NCI-H2227 (cell line): ENCODE measurements around the gene NXPH1.
"Not testable (repeated sequence)": the region's sequence is repeated elsewhere in the genome, so short reads cannot be mapped to it uniquely, and the experiment has no call there.

Source experiments
- DNase-seq: peaks from one replicate; lab custom pipeline; 2025; ENCODE audit not compliant: unreplicated experiment; lab: John Stamatoyannopoulos, UW

The NXPH1 gene

DNA sequence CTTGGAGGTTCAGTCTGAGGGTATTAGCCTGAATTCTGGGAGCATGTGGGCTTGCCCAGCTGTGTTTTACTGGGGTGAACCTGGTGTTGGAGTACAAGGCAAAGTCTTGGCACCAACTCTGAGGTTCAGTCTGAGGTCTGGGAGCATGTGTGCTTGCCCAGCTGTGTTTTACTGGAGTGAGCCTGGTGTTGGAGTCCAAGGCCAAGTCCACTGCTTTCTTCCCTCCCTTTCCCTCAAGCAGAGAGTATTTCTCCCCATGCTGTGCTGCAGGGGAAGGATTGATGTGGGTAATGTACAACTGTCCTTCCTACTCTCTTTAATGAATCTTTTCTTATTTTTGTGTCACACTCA lies 236.1 kb downstream of the NXPH1 start:
- no peak for DNase-seq

- no peak for DNase-seq
These were observed 251.0 kb downstream of the NXPH1 start for GRCh38 chr7:8684426-8684825.

GRCh38 chr7:8699875-8700624 lies 266.6 kb downstream of the NXPH1 start:
- no peak for DNase-seq

- DNase-seq: no peak
These were observed 269.4 kb downstream of the NXPH1 start for GRCh38 chr7:8702807-8703206.

DNA sequence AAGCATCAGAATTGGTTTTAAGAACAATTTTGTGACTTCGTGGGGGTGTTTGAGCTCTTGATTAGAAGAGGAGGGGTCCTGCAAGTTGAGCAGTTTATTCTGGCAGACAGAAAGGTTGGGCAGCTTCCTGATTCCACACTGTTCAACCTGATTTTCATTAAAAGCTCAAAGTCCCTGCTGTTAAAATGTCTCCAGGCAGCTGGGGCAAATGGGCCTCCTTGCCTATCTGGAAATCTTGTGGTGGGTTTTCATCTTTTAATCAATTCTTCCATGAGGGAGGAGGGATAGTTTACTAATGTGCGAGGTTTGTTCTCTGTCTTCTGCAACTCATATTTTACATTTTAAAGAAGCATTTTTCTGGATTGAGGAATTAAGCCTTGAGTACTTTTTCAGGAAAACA lies 276.7 kb downstream of the NXPH1 start:
- no peak for DNase-seq

DNA sequence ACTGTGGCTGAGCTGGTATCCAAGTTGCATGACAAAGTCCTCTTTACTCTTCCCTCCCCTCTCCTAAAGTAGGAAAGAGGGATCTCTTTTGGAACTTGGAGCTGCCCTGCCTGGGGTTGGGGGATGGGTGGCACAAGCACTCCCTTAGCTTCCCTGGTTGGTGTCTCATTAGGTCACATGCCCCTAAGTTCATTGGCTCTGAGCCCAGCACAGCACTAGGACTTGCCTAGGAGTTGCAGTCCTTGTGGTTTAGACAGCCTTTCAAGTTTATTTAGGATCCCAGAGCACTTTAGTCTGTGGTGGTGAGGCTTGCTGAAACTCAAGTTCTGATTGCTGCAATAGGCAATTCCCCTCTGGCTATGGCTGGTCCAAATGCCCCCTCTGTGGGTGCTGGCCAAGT lies 281.4 kb downstream of the NXPH1 start:
- no peak for DNase-seq

DNA sequence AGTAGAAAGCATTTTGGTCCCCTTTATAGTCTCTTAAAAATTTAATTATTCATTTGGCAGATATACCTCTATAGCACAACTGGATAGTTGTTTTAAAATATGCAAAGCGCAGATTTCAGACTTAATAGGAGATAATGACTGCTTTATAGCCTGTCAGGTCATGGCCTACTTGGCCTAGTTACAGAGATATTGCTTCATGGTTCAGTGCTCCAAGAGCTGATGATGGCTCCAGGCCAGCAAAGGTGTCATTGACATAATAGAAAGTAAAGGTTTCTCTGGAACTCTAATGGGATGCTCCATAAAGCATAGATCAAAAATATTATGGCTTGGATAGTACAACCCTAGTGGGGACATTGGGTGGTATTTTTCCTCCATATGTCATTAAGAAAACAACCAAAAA lies 285.7 kb downstream of the NXPH1 start:
- no peak for DNase-seq

DNA sequence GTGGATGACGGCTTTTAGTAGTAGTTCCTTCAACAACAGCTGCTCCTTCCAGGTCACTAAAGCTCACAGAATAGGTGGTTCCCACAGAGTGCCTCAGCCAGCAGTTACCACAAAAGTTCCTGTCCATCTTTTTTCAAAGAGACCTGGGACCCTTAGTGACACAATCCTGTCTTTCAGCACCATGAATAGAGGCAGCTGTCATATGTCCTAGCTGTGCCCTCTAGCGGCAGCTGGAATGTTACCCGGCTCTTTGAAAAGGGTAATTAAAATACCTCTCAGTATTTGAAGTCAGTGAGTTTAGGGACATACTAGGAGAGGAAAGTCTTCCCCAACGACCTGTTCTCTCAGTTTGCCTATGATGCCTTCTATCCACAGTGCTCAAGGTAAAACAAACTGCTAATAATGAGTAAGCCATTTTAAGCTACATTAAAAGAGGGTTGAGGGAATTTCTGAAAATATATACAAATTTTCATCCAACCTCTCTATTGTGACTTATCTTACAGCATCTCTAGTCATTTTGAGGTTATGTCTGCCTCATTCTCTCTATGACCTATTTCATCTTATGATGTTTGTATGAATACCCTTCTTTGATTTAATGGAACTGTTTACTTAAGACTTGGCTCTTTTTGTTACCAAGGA lies 290.8 kb downstream of the NXPH1 start:
- peak; percentile 46 for DNase-seq

GRCh38 chr7:8731756-8732155 lies 298.3 kb downstream of the NXPH1 start:
- not testable (repeated sequence) for DNase-seq

- DNase-seq: no peak
These were observed 306.4 kb downstream of the NXPH1 start for GRCh38 chr7:8739837-8740236.

- DNase-seq: no peak
These were observed 309.4 kb downstream of the NXPH1 start for GRCh38 chr7:8742837-8743236.

DNA sequence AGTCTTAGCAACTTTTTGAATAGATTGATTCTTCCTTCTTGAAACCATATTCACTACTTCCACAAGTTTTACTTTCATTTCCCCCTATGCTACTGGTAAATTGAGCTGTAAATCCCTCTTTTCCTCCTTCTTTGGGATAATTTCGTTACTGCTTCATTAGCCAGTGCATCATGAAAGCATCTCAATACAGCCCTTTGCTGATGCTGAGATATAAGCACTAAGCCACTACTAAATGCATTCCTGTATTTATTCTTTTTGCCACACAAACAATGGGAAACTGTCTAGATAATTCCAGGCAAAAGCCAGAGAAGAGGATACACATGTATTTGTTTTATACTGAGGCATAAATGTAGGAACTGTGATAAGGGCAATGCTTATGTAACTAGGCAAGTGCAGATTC lies 313.9 kb downstream of the NXPH1 start:
- DNase-seq: no peak

GRCh38 chr7:8751557-8752231 lies 318.3 kb downstream of the NXPH1 start:
- no peak for DNase-seq

DNA sequence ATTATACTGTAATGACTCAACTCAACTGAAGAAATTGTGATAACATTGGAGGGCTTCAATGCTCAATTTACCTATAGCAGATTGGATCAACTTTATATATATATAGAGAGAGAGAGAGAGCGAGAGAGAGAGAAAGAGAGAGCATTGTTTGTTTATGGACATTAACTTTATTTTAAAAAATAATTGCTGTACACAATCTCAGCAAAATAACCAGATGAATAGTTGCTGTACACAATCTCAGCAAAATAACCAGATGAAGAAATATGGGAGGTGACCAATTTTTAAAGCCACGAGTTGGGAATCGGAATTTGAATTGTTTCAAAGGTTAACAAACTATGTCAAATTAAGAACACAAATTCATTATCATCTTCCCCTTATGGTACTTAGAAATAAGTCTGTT lies 319.9 kb downstream of the NXPH1 start:
- no peak for DNase-seq

DNA sequence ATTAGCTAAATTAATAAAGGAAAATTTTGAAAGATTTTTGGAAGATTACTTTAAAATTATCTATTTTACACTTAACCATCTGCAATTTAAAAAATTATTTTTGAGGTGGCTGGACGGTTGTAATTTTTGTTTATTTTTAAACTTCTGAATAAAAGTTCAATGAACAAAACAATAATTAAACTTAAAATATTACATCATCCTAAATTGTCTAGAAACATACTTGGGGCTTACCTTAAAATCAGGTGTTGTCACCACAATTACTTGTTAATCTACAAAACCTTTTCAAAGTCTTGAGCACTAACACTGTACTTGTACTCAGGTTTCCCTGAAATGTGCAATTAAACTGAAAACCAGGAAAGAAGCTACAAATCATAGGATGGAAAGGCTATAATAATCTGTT lies 328.3 kb downstream of the NXPH1 start:
- no peak for DNase-seq

DNA sequence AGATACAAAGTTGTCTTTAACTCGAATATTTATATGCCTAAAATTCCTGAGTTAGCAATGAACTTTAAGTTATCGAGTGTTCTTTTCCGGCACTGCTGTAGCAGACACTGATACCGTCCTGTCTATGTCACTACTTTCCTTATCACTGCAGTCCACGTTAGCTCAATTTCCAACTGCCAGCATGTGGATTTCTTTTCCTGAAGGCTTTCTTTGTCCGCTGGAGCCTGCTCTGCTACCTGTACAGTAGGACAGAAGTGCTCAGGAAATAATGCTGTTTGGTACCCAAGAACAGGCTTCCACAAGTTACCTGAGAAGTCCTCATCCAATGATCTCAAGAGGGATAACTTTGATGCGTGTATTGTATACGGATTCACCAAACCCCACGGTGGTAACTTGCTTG lies 329.4 kb downstream of the NXPH1 start:
- DNase-seq: no peak

DNA sequence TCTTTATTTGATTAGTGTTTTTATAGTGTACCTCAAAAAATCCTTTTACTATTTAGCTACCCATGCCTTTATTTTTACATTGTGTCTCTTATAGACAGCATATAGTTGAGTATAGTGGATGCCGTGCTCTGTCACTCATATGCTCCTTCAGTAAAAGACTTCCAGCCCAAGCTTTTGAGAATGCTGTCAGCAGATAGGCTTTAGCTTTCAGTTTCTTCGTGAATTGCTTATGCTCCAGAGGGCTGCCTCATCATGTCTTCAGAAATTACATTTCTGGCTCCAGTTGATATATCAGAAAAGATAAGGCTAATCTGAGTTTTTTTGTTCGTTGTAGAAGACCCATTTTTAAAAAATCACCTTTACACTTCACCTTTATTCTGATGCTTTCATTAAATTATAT lies 332.0 kb downstream of the NXPH1 start:
- DNase-seq: no peak

DNA sequence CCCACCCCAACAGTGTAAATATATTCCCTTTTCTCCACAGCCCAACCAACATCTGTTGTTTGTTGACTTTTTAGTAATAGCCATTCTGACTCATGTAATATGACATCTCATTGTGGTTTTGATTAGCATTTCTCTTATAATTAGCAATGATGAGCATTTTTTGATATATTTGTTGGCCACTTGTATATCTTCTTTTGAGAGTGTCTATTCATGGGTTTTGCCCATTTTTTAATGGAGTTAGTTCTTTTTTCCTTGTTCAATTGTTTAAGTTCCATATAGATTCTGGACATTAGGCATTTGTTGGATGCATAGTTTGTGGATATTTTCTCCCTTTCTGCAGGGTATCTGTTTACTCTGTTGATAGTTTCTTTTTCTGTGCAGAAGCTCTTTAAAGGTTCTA lies 340.1 kb downstream of the NXPH1 start:
- no peak for DNase-seq

DNA sequence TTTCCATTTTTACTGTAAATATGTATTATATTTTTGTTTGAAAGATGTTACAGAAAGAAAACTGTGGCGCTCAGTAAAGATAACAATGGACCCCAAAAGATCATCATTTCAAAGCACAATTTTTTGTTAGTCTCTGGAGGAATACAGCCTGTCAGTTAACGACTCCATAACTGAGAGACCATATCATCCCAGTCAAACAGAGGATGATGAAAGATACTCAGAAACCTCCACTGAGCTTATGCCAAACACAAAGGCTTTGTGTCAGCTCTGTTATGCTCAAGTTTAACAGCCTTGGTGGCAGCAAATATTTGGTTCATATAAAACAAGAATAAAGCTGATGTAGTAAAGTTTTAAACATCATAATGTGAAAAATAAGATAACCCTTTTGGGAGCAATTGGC lies 345.1 kb downstream of the NXPH1 start:
- no peak for DNase-seq

GRCh38 chr7:8781166-8781565 lies 347.8 kb downstream of the NXPH1 start:
- no peak for DNase-seq

GRCh38 chr7:8783229-8783628 lies 349.8 kb downstream of the NXPH1 start:
- no peak for DNase-seq

DNA sequence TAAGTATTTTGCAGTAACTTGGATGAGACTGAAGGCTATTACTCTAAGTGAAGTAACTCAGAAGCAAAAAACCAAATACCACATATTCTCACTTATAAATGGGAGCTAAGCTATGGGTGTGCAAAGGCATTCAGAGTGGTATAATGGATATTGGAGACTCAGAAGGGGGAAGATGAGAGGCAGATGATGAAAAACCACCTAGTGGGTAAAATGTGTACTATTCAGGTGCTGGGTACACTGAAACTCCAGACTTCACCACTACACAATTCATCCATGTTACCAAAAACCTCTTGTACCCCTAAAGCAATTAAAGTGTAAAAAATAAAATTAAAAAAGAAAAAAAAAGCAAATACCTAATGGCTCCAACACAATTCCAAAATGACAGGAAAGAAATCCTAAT lies 351.7 kb downstream of the NXPH1 start:
- DNase-seq: no peak
